Lung (tissue), 12 donors: ENCODE results near the gene PARD3. TPM values are rescaled to one million over a fixed set of nuclear protein-coding genes. Genes with fewer than 3 reads are reported as not detected.

ENCODE experiments used
- ATAC-seq: fragments of 200-7000 bp; cut with Tn5 transposase; one replicate; pipeline ENCODE4 v1.9.1; 2020; ENCODE audit warnings: moderate number of reproducible peaks; ENCODE audit not compliant: insufficient read depth, low FRiP score
- DNase-seq, 3 donors: peaks; one replicate each; pipeline ENCODE4 v3.0.0-alpha.2; 2013 to 2017
- H3K27ac ChIP-seq, 2 donors: one replicate each; pipeline ENCODE4 v1.5.1; 2013; ENCODE audit warnings: mild to moderate bottlenecking in 2 of 2, moderate library complexity in 2 of 2, control low read depth in 1 of 2, inconsistent platforms in 1 of 2, low read depth in 1 of 2, low read length in 1 of 2
- H3K27me3 ChIP-seq, 3 donors: one replicate each; pipeline ENCODE4 v1.5.1; 2013; ENCODE audit warnings: low read length in 2 of 3; ENCODE audit not compliant: control insufficient read depth in 3 of 3, insufficient read depth in 3 of 3
- H3K36me3 ChIP-seq, 4 donors: one replicate each; pipeline ENCODE4 v1.5.1; 2013; ENCODE audit warnings: low read length in 4 of 4, mild to moderate bottlenecking in 1 of 4, moderate library complexity in 1 of 4; ENCODE audit not compliant: control insufficient read depth in 4 of 4, insufficient read depth in 4 of 4
- H3K4me1 ChIP-seq, 5 donors: one replicate each; pipeline ENCODE4 v1.5.1; 2013; ENCODE audit warnings: low read length in 5 of 5, mild to moderate bottlenecking in 2 of 5, moderate library complexity in 1 of 5; ENCODE audit not compliant: control insufficient read depth in 5 of 5, insufficient read depth in 5 of 5
- H3K4me3 ChIP-seq: one replicate; pipeline ENCODE4 v1.5.1; 2013; ENCODE audit warnings: mild to moderate bottlenecking, control low read depth, moderate library complexity
- H3K9ac ChIP-seq, 2 donors: one replicate each; pipeline ENCODE4 v1.5.1; 2013; ENCODE audit warnings: low read length in 2 of 2, control low read depth in 1 of 2; ENCODE audit not compliant: insufficient read depth in 1 of 2
- H3K9me3 ChIP-seq, 4 donors: one replicate each; pipeline ENCODE4 v1.5.1; 2013; ENCODE audit warnings: low read length in 3 of 4, mild to moderate bottlenecking in 1 of 4, moderate library complexity in 1 of 4; ENCODE audit not compliant: control insufficient read depth in 4 of 4, insufficient read depth in 3 of 4
- CTCF ChIP-seq: IDR thresholded peaks from 2 replicates; pipeline ENCODE4 v1.5.1; 2012; ENCODE audit warnings: mild to moderate bottlenecking; ENCODE audit errors: control extremely low read depth, extremely low read depth
- WGBS, 2 donors: extraction: QIAGEN DNeasy Blood & Tissue Kit; methylation state at CpG; one replicate each; pipeline ENCODE4 v1.1.7; 2013; 5-methylcytosine and 5-hydroxymethylcytosine counted together
- polyA plus RNA-seq, 2 donors: library from polyadenylated mRNA; stranded (reverse); fragments of 200-250 nt; gene quantifications; one replicate each; pipeline ENCODE4 v1.2.1, GENCODE V29; 2013
- total RNA-seq, 2 donors: library from RNA; depleted of rRNA in 1 of 2; stranded (reverse); fragments of >200 nt in 1 of 2; gene quantifications; one replicate each; pipeline ENCODE4 v1.2.1, GENCODE V29; 2014 to 2021
- donor health status: control.
- donor health status: control.
- donor health status: Bipolar disorder and iron deficiency.
- donor health status: healthy.
- donor health status: DM: yes; HTN: yes; CAD: no.

Gene PARD3
- total and polyA plus RNA-seq, 4 donors, result 10.3 to 69.2 (median 27.6) TPM

- H3K36me3 ChIP-seq, result no peaks in the 10 kb centered on the region
- TF ChIP-seq CTCF, result no peak
- peaks cover 2 to 68% (median 31%) of the 10 kb centered on the region in 5 donors for H3K4me1 ChIP-seq
- WGBS, 2 donors, result 49 to 64% methylated on average over 1 of the region's 1 CpG
- no peak overlapping the region for H3K9ac ChIP-seq
- no peak overlapping the region for H3K27ac ChIP-seq
- no peak overlapping the region for H3K4me3 ChIP-seq
- no peak for DNase-seq
- H3K27me3 ChIP-seq, result no peaks in the 10 kb centered on the region
- no peaks in the 10 kb centered on the region for H3K9me3 ChIP-seq
- no peak for ATAC-seq
Observed at GRCh38 chr10:34184939-34185386, 630.1 kb downstream of the PARD3 start.

GRCh38 chr10:34184397-34184796 is 630.7 kb downstream of the PARD3 start:
- no peaks in the 10 kb centered on the region for H3K9me3 ChIP-seq
- no peak overlapping the region for H3K4me3 ChIP-seq
- H3K9ac ChIP-seq, result no peak overlapping the region
- peaks cover 2 to 68% (median 31%) of the 10 kb centered on the region in 5 donors for H3K4me1 ChIP-seq
- ATAC-seq (no peak), DNase-seq (no peak)
- TF ChIP-seq CTCF, result no peak
- no peak overlapping the region for H3K27ac ChIP-seq
- H3K36me3 ChIP-seq, result no peaks in the 10 kb centered on the region
- WGBS, 2 donors, result 76 to 80% methylated on average over 6 of the region's 6 CpGs
- no peaks in the 10 kb centered on the region for H3K27me3 ChIP-seq

- no peak for TF ChIP-seq CTCF
- 89 to 94% methylated on average over 15 of the region's 15 CpGs for WGBS, 2 donors
- H3K27ac ChIP-seq, result no peak overlapping the region
- ATAC-seq, result no peak
- no peaks in the 10 kb centered on the region for H3K9me3 ChIP-seq
- H3K27me3 ChIP-seq, result no peaks in the 10 kb centered on the region
- H3K4me3 ChIP-seq, result no peak overlapping the region
- H3K4me1 ChIP-seq, result peaks cover 2 to 68% (median 31%) of the 10 kb centered on the region in 5 donors
- peak; percentile 24 to 80 (median 75) for DNase-seq
- H3K36me3 ChIP-seq, result no peaks in the 10 kb centered on the region
- no peak overlapping the region for H3K9ac ChIP-seq
Observed at GRCh38 chr10:34183016-34183796, 631.9 kb downstream of the PARD3 start.
